Activated CD8-positive, alpha-beta memory T cell treated with anti-CD3 and anti-CD28 coated beads for 36 hours (primary cell): ENCODE results near the gene UBFD1. TPM values are rescaled to one million over a fixed set of nuclear protein-coding genes. Genes with fewer than 3 reads are reported as not detected.
"Not testable (repeated sequence)": the region's sequence is repeated elsewhere in the genome, so short reads cannot be mapped to it uniquely, and the experiment has no call there.

Source experiments
- CTCF ChIA-PET: fragments of 350-600 bp; sonication (Branson Sonifier 250); formaldehyde crosslinking; loops from one replicate; lab custom pipeline; 2021; ENCODE audit warnings: antibody characterized with exemption; lab: Charles Lee
- POLR2A ChIA-PET: fragments of 350-600 bp; sonication (Branson Sonifier 250); formaldehyde crosslinking; loops from one replicate; lab custom pipeline; 2021; ENCODE audit warnings: antibody characterized with exemption; lab: Charles Lee
- total RNA-seq, 2 experiments: library from RNA; stranded (reverse); gene quantifications; one replicate each; pipeline ENCODE4 v1.2.3, GENCODE V29; 2021

Gene UBFD1, protein sequence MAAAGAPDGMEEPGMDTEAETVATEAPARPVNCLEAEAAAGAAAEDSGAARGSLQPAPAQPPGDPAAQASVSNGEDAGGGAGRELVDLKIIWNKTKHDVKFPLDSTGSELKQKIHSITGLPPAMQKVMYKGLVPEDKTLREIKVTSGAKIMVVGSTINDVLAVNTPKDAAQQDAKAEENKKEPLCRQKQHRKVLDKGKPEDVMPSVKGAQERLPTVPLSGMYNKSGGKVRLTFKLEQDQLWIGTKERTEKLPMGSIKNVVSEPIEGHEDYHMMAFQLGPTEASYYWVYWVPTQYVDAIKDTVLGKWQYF
- 10 to 100 TPM; 56.7 to 62.3 TPM for total RNA-seq

DNA sequence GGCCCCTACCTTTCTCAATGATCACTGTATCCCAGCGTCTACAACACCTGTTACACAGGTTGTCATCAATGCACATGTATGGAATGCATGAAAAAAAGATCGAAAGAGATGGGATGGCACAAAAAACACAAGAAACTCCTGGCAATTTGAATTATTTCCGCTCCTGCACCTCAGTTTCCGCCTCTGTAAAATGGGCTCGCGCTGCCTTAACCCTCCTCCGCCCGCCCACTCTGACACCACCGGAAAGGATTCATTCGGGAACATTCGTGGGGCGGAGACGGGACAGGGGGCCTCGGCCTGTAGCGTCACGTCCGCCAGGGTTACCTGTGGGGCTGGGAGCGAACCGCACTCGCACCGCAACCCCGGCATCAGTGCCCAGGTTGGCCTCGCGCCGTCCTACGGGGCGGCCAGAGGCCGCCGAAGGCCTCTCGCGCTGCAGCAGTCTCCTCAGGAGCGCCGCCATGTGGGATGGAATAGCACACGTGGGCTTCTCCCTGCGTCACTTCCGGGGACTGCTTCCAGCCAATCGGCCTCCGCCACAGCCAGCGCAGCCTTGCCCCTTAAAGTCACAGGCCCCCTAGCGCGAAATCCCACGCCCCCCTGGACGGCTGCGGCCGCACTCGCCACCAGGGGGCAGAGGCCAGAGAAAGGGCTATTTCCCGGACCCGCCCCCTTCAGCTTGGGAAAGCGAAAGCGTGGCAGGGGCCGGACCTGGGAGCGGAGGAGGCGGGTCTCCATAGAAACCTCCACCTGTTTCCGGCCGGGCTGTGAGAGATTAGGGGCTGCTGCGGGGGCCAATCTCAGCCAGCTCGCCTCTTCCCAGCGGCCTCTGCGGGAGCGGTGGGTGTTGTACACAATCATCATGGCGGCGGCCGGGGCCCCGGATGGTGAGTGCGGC lies at the start of gene UBFD1, which contains the start of gene EARS2:
Gene UBFD1, plus strand, starts transcription at position 847 of the 898 bp plus-strand sequence. Its CDS starts 16 bp downstream, at position 863.
Gene EARS2, minus strand, starts transcription at position 470 of the 898 bp plus-strand sequence. Its CDS starts 7 bp downstream, at position 463.
- ChIA-PET CTCF (interaction anchor here (0.8 to 1.3 kb wide), 4 partner anchors 40 to 53 kb away, joined by 3 to 5 read pairs (median 4); no protein-coding TSS in a partner anchor), POLR2A (interaction anchor here (0.5 to 1.9 kb wide), 3 partner anchors 39 to 164 kb away, joined by 3 to 8 read pairs (median 3); partner anchors contain the start of gene NDUFAB1)

DNA sequence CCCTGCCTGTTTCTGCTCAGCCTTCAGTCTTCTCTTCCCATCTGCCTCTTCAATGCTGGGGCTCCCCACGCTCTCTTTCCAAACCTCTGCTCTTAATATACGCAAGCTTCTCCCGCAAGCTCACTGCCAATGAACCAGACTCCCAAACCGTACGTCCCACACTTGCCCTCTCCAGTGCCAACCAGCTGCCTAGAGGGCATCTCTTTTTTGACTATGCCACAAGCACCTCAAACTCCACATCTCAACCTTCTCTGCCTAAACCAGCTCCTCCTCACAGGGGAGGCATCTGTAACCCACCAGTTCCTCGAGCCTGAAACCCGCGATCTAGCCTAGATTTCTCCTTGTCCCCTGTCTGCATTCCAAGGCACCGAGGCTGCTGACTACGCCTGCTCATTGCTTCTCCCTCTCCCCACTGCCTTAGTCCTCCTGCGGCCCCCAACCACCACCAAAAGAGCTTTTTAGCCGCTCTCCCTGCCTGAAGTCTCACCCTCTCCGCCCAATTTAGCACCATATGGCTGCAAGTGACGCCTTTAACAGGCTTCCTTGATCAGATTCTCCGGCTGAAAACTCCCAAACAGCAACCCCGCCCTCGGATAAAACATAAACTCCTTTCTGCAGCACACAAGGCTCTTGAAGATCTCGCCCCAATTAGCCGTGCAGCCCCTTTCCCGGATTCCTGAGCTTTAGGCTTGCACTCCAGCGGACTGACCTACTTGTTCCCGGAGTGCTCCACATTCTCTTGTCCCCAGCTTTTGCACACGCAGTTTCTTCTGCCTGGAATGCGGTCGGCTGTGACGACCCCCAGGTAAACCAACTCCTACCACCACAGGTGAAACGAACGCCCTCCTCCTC lies 48.7 kb upstream of the UBFD1 start:
- ChIA-PET CTCF (interaction anchor here (1.0 kb wide), 1 partner anchor 49 kb away, joined by 3 read pairs; the partner anchor contains the start of gene UBFD1), POLR2A (interaction anchor here (0.6 kb wide), 1 partner anchor 39 kb away, joined by 3 read pairs; no protein-coding TSS in a partner anchor)

DNA sequence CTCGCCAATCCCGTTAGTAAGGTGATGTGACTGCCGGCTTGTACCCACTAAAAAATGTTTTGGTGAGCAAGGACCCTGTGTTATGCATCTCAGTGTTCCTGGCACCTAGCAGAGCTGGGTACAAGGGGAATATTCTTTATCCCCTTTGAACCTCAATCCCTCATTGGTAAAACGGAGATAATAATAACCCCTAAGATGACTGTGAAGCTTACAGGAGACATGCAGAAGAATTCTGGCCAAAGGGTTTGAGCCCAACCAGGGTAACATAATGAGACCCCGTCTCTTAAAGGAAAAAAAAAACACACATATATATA lies 48.1 kb upstream of the UBFD1 start:
- CTCF ChIA-PET = interaction anchor here (1.0 kb wide), 1 partner anchor 48 kb away, joined by 3 read pairs; the partner anchor contains the start of gene UBFD1
- POLR2A ChIA-PET = no interaction called here

DNA sequence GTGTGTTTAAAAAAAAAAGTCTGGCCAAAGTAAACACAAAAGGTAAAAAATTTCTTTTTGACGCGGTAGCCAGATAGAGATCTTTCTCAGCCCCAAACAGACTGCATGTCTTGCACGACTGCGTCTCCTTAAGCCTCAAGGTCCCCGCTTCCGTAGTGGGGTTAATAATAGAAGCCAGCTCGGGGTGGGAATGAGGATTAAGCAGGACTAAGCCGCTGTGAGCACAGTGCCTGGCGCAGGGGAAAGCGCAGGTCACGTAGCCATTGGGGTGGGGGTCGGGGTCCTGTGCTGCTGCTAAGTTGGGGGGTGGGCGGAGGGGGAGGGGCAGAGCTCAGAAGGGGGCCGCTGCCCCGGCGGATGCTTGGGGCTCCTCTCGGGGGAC lies 47.8 kb upstream of the UBFD1 start:
- ChIA-PET CTCF (interaction anchor here (1.0 kb wide), 1 partner anchor 48 kb away, joined by 3 read pairs; the partner anchor contains the start of gene UBFD1), POLR2A (no interaction called here)

DNA sequence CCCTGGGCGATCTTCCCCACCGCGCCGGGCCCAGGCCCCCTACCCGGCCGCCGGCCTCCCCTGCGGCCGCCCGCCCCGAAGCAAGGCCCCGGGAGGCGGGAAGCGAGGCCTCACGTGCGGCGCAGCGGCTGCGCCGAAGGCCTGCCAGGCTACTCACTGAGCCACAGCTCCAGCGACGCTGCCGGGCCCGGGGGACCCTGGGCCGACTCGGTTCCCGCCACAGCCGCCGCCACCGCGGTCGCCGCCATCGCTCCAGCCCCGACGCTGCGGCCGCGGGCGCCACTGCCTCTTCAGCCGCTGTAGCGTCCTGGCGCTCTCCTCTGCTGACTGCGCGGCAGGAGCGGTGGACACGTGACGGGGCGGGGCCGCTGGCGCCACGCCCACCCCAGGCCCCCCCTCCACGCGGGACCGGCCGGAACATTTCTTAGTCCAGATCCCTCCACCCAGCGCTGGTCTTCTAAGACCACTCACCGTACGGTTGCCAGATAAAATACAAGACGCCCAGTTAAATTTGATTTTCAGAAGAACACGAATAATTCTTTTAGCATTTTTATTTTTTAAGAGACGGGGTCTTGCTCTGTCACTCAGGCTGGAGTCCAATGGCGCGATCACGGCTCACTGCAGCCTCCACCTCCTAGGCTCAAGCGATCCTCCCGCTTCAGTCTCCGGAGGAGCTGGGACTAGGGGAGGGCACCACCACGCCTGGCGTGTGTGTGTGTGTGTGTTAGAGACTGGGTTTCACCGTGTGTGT lies 47.2 kb upstream of the UBFD1 start, which contains the start of gene GGA2:
Gene GGA2, minus strand, starts transcription at position 331 of the 751 bp plus-strand sequence. Its CDS starts 83 bp downstream, at position 248.
- CTCF ChIA-PET = interaction anchor here (1.0 kb wide), 1 partner anchor 41 kb away, joined by 3 read pairs; no protein-coding TSS in a partner anchor
- POLR2A ChIA-PET = no interaction called here

DNA sequence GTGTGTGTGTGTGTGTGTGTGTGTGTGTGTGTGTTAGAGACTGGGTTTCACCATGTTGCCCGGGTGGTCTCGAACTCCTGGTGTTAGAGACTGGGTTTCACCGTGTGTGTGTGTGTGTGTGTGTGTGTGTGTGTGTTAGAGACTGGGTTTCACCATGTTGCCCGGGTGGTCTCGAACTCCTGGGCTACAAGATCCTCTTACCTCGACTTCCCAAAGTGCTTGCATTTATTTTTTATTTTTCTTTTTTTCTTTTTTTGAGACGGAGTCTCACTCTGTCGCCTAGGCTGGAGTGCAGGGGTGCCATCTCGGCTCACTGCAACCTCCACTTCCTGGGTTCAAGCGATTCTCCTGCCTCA lies 46.6 kb upstream of the UBFD1 start:
- POLR2A ChIA-PET = not testable (repeated sequence)
- CTCF ChIA-PET = interaction anchor here (1.0 kb wide), 1 partner anchor 41 kb away, joined by 3 read pairs; no protein-coding TSS in a partner anchor

DNA sequence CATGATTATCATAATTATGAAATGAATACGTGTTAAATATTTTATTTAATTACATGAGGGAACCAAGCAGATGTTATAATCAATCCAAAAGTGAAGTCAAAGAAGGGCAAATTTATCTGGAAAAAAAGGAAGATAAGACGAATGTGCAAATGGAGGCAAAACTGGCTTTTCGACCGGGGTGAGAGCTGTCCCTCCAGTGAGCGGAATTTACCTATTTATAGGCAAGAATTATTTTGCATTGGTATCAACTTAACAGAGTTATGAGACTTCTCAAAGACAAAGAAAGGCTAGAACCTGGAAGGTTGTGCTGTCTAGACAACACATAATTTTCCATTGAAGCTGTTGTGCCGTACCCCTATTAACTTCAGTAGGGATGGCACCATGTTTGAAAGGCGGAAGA lies 45.8 kb upstream of the UBFD1 start:
- ChIA-PET CTCF (no interaction called here), POLR2A (no interaction called here)

DNA sequence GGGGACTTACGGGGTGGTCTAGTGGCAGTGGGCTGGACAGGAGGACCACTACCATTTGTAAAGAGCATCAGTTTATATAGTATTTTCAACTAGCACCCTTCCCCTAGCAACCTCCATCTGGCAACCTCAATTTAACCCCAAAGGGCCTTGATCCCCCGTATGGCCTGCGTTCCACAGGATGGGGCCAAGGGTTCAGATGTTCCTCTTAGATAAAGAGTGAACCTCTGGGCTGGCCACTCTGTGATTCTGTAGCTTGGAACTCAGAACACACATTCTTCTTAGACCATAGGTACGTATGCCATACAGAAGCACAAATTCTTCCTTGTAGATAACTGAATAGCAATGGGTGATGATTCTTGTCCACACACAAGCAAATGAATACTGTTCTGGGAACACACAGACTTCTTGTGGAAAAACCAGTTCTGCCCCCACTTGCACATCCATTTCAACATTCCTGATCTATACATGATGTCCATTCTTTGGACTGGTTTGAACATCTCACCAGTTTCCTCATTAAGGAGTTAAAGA lies 45.3 kb upstream of the UBFD1 start:
- CTCF ChIA-PET = no interaction called here
- POLR2A ChIA-PET = no interaction called here

DNA sequence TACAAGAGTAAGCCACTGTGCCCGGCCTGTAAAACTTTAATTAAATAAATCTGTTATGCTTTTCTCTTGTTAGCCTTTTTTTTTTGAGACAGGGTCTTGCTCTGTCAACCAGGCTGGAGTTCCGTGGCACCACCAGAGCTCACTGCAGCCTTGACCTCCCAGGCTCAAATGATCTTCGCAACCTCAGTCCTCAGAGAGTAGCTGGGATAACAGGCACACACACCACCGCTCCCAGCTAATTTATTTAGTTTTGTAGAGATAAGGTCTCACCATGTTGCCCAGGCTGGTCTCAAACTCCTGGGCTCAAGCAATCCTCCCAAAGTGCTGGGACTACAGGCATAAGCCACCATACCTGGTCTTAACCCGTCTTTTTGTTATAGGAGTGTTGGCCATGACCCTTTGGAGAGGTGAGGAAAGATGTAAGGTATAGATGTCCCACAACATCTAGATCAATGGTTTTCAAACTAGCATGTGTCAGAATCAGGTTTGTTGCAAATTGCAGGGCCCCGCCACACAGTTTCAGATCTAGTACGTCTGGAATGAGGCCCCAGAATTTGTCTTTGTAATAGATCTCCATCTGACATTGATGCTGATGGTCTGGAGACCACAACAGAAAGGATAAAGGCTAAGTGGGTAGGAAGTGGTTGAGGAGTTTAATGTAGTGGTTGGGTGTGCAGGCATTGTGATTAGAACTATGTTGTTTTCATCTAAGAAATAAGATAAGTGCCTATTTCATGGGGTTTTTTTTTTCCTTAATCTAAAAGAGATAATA lies 43.0 kb upstream of the UBFD1 start:
- POLR2A ChIA-PET = no interaction called here

DNA sequence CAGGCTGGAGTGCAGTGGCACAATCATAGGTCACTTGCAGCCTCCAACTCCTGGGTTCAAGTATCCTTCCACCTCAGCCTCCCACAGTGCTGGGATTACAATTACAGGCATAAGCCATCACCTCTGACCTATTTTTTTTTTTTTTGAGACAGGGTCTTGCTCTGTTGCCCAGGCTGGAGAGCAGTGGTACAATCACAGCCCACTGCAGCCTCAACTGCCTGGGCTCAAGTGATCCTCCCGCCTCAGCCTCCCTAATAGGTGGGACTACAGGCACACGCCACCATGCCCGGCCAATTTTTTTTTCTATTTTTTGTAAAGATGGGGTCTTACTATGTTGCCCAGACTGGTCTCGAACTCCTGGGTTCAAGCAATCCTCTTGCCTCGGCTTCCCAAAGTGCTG lies 41.6 kb upstream of the UBFD1 start:
- ChIA-PET CTCF (no interaction called here), POLR2A (no interaction called here)

More for the DNA sequence above, 43.0 kb upstream of the UBFD1 start:
- CTCF ChIA-PET = interaction anchor here (1.1 kb wide), 1 partner anchor 79 kb away, joined by 3 read pairs; no protein-coding TSS in a partner anchor

DNA sequence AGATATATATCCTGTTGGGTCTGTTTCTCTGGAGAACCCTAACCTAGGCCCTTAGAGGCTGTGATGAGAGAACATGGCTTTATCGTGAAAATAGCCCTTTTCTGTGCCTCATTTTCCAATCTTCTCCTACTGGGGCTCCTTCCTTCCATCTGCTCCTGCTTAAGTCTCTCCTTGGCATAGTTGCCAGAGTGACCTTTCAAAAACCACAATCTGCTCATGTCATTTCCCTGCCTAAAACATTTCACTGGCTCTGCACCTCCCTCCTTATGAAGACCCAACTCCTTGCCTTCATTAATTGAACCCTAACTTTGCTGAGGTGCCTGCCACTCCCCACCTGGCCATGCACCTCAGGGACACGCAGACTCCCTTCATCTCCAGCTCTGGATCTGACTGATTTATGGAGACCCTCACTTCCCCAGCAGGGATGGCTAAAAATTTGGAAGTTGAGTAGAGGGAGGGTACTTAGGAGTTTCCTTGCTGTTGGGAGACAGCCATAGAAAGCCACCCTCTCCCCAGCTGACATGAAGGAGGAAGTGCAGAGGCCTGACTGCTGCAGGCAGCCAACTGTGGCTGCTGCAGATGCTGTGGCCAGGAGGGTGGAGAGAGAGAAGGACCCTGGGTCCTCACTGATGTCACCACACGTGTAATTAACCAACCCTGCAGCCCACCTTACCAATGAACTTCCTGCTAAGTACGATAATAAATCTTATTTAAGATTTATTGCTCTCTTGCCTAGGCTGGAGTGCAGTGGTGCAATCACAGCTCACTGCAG lies 41.0 kb upstream of the UBFD1 start:
- ChIA-PET CTCF (no interaction called here), POLR2A (no interaction called here)

DNA sequence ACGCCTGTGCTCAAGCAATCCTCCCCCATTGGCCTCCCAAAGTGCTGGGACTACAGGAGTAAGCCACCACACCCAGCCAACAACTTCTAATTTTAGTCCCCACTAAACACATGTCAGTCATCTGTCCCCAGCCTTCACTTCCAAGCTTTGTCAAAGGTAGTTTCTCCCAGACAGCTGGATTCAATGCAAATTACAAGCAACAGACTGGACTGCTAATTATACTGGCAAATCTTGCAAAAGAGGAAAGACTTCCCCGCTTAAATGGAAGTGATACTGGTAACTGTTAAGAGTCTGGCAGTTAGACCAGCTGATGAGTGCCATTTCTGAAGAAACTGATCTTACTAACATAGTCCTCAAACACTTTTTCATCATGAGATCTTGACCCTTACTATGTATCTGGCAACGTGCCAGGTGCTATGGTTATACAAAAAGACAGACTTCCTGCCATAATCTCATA lies 39.1 kb upstream of the UBFD1 start:
- ChIA-PET POLR2A (no interaction called here), CTCF (no interaction called here)

DNA sequence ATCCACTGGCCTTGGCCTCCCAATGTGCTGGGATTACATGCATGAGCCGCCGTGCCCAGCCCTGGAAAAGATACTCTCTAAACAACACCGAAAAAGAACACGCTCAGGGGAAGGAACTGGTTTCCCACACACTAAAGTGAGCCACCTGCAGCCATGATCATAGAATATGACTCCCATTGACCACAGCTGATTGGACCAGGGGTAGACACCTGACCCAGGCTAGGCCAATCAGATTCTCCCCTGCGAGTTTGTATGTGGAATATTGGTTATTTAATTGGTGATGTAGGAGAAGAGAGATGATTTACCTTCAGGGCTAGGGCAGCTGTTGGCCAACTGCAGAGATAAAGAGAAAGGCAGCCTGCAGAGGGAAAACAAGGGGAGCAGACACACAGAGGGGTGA lies 38.2 kb upstream of the UBFD1 start:
- CTCF ChIA-PET = interaction anchor here (0.7 kb wide), 1 partner anchor 870 kb away, joined by 3 read pairs; no protein-coding TSS in a partner anchor

DNA sequence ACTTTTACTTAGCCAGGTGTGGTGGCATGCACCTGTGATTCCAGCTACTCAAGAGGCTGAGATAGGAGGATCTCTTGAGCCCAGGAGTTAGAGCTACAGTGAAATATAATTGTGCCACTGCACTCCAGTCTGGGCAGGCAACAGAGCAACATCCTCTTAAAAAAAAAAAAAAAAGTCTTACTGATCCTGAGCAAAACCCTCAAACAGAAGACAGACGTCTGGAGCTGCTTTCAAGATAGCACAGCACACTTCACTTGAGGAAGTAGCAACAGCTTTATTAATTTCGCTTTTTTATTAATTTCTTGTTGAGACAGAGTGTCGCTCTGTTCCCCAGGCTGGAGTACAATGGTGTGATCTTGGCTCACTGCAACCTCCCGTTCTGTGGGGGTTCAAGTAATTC lies 37.0 kb upstream of the UBFD1 start:
- ChIA-PET CTCF (no interaction called here), POLR2A (interaction anchor here (1.2 kb wide), 1 partner anchor 20 kb away, joined by 3 read pairs; no protein-coding TSS in a partner anchor)

More for the DNA sequence above, 38.2 kb upstream of the UBFD1 start:
- POLR2A ChIA-PET = no interaction called here

DNA sequence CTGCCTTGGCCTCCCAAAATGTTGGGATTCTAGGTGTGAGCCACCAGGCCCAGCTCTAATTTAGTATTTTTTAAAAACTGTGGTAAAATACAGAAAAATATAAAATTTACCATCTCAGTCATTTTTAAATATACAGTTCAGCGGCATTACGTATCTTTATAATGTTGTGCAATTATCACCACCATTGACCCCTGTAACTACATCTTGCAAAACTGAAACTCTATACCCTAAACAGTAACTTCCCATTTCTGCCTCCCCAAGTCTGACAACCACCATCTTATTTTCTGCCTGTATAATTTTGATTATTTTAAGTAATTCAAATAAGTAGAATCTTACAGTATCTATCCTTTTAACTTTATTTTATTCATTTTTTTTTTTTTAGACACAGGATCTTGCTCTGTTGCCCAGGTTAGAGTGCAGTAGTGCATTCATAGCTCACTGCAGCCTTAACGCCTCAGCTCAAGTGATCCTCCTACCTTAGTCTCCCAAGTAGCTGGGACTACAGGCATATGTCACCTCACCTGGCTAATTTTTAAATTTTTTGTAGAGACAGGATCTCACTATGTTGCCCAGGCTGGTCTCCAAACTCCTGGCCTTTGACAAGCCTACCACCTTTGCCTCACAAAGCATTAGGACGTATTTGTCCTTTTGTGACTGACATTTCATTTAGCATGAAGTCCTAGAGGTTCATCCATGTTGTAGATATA lies 36.3 kb upstream of the UBFD1 start:
- ChIA-PET POLR2A (interaction anchor here (1.2 kb wide), 1 partner anchor 20 kb away, joined by 3 read pairs; no protein-coding TSS in a partner anchor), CTCF (no interaction called here)
